Neural progenitor cell (in vitro differentiated cells): ENCODE data around the gene PAX6.

Source experiments
- CTCF ChIP-seq: fragments of 200-600 bp; sonication (generic); IDR thresholded peaks from 2 replicates; pipeline ENCODE4 v1.5.1; 2017; ENCODE audit warnings: antibody characterized with exemption, mild to moderate bottlenecking
- EZH2 ChIP-seq: fragments of 200-600 bp; sonication (generic); IDR thresholded peaks from 2 replicates; pipeline ENCODE4 v1.6.1; 2017; ENCODE audit warnings: antibody characterized with exemption, mild to moderate bottlenecking, moderate library complexity
- EZH2phosphoT487 ChIP-seq: fragments of 200-600 bp; sonication (generic); IDR thresholded peaks from 2 replicates; pipeline ENCODE4 v1.6.1; 2017; ENCODE audit warnings: antibody characterized with exemption

GRCh38 chr11:31860391-31860790, 49.3 kb upstream of the PAX6 start:
- TF ChIP-seq CTCF (no peak), EZH2 (no peak), EZH2phosphoT487 (no peak)
